DOHH2 (cell line): ENCODE measurements around the gene CLN6.

ENCODE experiments used
- H3F3A ChIP-seq: fragments of 200-600 bp; sonication (generic), shearing (Covaris generic); 2 replicates; pipeline ENCODE4 v1.6.0; 2016; ENCODE audit warnings: antibody characterized with exemption, mild to moderate bottlenecking; ENCODE audit not compliant: control insufficient read depth, insufficient read depth
- H3K27ac ChIP-seq: fragments of 200-600 bp; sonication (generic); 2 replicates; pipeline ENCODE4 v1.5.1; 2014; ENCODE audit warnings: low read depth, mild to moderate bottlenecking, low read length, moderate library complexity
- H3K27me3 ChIP-seq: fragments of 200-600 bp; sonication (generic); 2 replicates; pipeline ENCODE4 v1.6.1; 2014; ENCODE audit warnings: mild to moderate bottlenecking, low read length, mixed read lengths; ENCODE audit not compliant: control insufficient read depth
- H3K36me3 ChIP-seq: fragments of 200-600 bp; sonication (generic); 2 replicates; pipeline ENCODE4 v1.6.1; 2014; ENCODE audit warnings: mild to moderate bottlenecking, low read length, moderate library complexity, mixed read lengths; ENCODE audit not compliant: control insufficient read depth
- H3K4me1 ChIP-seq: fragments of 200-600 bp; sonication (generic); 2 replicates; pipeline ENCODE4 v1.6.1; 2014; ENCODE audit warnings: mild to moderate bottlenecking, low read length, mixed read lengths; ENCODE audit not compliant: control insufficient read depth
- H3K4me2 ChIP-seq: fragments of 200-600 bp; sonication (generic); 2 replicates; pipeline ENCODE4 v1.6.0; 2014; ENCODE audit warnings: mild to moderate bottlenecking, low read length, moderate library complexity
- H3K4me3 ChIP-seq: fragments of 200-600 bp; sonication (generic); 2 replicates; pipeline ENCODE4 v1.5.1; 2014; ENCODE audit warnings: mild to moderate bottlenecking, low read length, mixed read lengths
- H3K79me2 ChIP-seq: fragments of 200-600 bp; sonication (generic); 2 replicates; pipeline ENCODE4 v1.6.1; 2014; ENCODE audit warnings: mild to moderate bottlenecking, low read length, mixed read lengths; ENCODE audit not compliant: control insufficient read depth
- H3K9me2 ChIP-seq: fragments of 200-600 bp; sonication (generic); replicated peaks from 2 replicates; pipeline ENCODE4 v1.6.1; 2014; ENCODE audit warnings: mild to moderate bottlenecking, low read length, mixed read lengths; ENCODE audit not compliant: control insufficient read depth
- H3K9me3 ChIP-seq: fragments of 200-600 bp; sonication (generic); 2 replicates; pipeline ENCODE4 v1.6.1; 2014; ENCODE audit warnings: antibody characterized with exemption, low read length, mixed read lengths; ENCODE audit not compliant: control insufficient read depth, insufficient read depth
- H4K20me1 ChIP-seq: fragments of 200-600 bp; sonication (generic); 2 replicates; pipeline ENCODE4 v1.6.0; 2014; ENCODE audit warnings: low read depth, mild to moderate bottlenecking, antibody characterized with exemption, low read length, moderate library complexity; ENCODE audit not compliant: control insufficient read depth, insufficient read depth
- EZH2phosphoT487 ChIP-seq: fragments of 200-600 bp; sonication (generic); IDR thresholded peaks from 2 replicates; pipeline ENCODE4 v1.6.1; 2017; ENCODE audit warnings: borderline replicate concordance, mild to moderate bottlenecking, antibody characterized with exemption, low read length, moderate library complexity, mixed read lengths
- TF ChIP-seq, protein P1 (sequence below): fragments of 200-600 bp; sonication (generic); IDR thresholded peaks from one replicate; pipeline ENCODE4 v1.5.1; 2014; ENCODE audit warnings: antibody characterized with exemption, mild to moderate bottlenecking, low read depth, low read length; ENCODE audit not compliant: poor library complexity, severe bottlenecking

Gene CLN6

DNA sequence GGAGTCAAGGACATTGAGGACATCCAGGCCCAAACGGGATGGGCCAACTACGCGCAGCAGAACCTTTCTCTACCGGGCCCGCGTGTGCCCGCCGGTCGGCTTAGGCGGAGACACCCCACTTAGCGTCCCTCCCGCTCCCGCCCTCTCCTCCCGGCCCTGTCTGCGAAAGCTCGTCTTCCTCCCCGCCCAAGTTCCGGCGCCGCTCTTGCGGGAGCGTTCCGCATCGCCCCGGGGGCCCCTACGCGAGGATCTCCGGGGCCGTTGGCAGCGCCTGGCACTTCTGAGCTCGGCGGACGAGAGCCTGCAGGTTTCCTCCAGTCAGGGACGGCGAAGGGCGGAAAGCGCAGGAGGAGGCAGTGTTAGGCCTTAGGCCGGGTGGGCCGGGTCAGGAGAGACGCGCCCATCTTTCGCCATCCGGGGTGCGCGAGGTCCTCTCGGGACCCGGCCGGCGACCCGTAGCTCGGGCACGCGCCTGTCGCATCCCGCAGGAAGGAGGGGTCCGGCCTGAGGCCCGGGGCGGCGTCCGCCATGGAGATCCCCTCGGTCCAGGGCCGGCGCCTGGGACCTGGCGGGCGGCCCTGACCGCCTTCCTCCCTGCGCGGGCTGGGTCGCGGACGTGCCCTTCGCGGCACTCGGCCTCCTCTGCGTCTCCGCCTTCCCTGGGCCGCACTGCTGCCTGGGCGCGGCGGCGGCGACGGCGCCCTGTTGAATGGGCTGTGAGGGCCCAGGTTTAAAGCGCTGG is 48.2 kb upstream of the CLN6 start, which contains the start of gene FEM1B:
Gene FEM1B (plus strand): TSS at position 143 of the 742 bp plus-strand sequence. CDS start 673 bp downstream, outside the sequence.
- Histone ChIP-seq H3F3A (no peaks in the 10 kb centered on the region), H3K4me3 (peak within 1 kb of the TSS; percentile 79), H3K4me2 (peak within 1 kb of the TSS; percentile 76), H3K36me3 (peaks cover 26% of the 10 kb centered on the region), H3K27me3 (no peaks in the 10 kb centered on the region), H4K20me1 (peaks cover 27% of the 10 kb centered on the region), H3K79me2 (peaks cover 49% of the 10 kb centered on the region), H3K4me1 (peaks cover 44% of the 10 kb centered on the region), H3K9me2 (no peaks in the 10 kb centered on the region), H3K27ac (peak within 1 kb of the TSS; percentile 85), H3K9me3 (no peaks in the 10 kb centered on the region)
- TF ChIP-seq EZH2phosphoT487 = no peak
- TF ChIP-seq, protein P1, sequence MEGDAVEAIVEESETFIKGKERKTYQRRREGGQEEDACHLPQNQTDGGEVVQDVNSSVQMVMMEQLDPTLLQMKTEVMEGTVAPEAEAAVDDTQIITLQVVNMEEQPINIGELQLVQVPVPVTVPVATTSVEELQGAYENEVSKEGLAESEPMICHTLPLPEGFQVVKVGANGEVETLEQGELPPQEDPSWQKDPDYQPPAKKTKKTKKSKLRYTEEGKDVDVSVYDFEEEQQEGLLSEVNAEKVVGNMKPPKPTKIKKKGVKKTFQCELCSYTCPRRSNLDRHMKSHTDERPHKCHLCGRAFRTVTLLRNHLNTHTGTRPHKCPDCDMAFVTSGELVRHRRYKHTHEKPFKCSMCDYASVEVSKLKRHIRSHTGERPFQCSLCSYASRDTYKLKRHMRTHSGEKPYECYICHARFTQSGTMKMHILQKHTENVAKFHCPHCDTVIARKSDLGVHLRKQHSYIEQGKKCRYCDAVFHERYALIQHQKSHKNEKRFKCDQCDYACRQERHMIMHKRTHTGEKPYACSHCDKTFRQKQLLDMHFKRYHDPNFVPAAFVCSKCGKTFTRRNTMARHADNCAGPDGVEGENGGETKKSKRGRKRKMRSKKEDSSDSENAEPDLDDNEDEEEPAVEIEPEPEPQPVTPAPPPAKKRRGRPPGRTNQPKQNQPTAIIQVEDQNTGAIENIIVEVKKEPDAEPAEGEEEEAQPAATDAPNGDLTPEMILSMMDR = no peak

DNA sequence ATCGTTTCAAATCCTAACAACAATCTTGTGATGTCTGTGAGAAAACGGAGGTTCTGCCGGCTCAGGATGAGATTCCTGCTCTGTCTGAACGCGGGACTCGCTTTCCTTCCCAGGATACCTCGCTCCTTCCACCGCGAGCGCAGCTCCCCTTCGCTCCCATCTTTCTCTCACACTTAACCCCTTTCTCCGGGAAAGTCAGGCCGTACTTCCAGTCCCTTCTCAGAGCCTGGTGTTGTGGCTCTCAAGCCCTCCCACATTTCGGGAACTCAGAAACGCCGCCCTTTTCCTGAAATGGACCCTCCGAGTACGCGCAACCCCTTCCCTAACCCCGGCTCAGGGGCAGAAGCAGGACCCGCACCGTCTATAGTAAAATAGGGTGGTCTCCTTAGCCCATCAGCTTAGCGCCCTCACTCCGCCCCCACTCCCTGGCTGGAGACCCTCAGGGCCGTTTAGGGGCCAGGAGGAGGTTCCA is 47.6 kb upstream of the CLN6 start:
- peaks cover 25% of the 10 kb centered on the region for H3K36me3 ChIP-seq
- H3K79me2 ChIP-seq = peaks cover 43% of the 10 kb centered on the region
- peak overlapping the region; percentile 85 for H3K27ac ChIP-seq
- H3K27me3 ChIP-seq = no peaks in the 10 kb centered on the region
- peaks cover 44% of the 10 kb centered on the region for H3K4me1 ChIP-seq
- H3K4me3 ChIP-seq = peak overlapping the region; percentile 79
- H3F3A ChIP-seq = no peaks in the 10 kb centered on the region
- TF ChIP-seq, protein P1 = no peak
- TF ChIP-seq EZH2phosphoT487 = no peak
- H3K9me2 ChIP-seq = no peaks in the 10 kb centered on the region
- H3K9me3 ChIP-seq = no peaks in the 10 kb centered on the region
- H4K20me1 ChIP-seq = peaks cover 24% of the 10 kb centered on the region
- H3K4me2 ChIP-seq = peak overlapping the region; percentile 76

DNA sequence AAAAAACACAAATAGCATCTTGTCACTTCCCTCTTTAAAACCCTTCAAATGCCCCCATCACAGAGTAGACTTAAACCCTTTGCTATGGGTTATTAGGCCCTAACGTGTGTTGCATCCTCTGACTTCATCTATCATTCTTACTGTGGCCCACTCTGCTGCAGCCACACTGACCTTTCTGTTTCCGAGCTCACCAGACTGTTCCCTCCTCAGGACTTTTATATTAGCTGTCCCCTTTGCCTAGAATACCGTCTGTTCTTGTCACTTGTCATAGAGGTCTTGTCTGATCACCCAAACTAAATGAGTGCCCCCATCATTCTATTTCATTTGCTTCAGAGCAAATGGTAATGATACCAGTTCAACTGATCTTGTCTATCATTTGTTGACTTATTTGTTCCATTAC is 47.1 kb upstream of the CLN6 start:
- H3K79me2 ChIP-seq = peaks cover 38% of the 10 kb centered on the region
- H4K20me1 ChIP-seq = peaks cover 21% of the 10 kb centered on the region
- H3F3A ChIP-seq = no peaks in the 10 kb centered on the region
- peaks cover 25% of the 10 kb centered on the region for H3K36me3 ChIP-seq
- no peak for TF ChIP-seq EZH2phosphoT487
- TF ChIP-seq, protein P1 = no peak
- peak overlapping the region; percentile 76 for H3K4me2 ChIP-seq
- H3K4me3 ChIP-seq = peak overlapping the region; percentile 79
- no peaks in the 10 kb centered on the region for H3K27me3 ChIP-seq
- H3K9me3 ChIP-seq = no peaks in the 10 kb centered on the region
- H3K9me2 ChIP-seq = no peaks in the 10 kb centered on the region
- H3K27ac ChIP-seq = peak overlapping the region; percentile 85; the same call in 1 of the 2 replicates
- H3K4me1 ChIP-seq = peaks cover 39% of the 10 kb centered on the region
